Adrenal gland (tissue), 5 donors: ENCODE results near the gene TMEM229A.

Source experiments
- POLR2A ChIP-seq, 2 donors: fragments of 450-650 bp; IDR thresholded peaks; one replicate each; pipeline ENCODE4 v1.6.1; 2017; ENCODE audit warnings: antibody characterized with exemption in 2 of 2, mild to moderate bottlenecking in 2 of 2, moderate library complexity in 1 of 2
- TF ChIP-seq, protein P1 (sequence below), 6 experiments: fragments of 450-650 bp in 4 of 6; fragments of 200-600 bp in 2 of 6; sonication (generic) in 1 of 6; IDR thresholded peaks; 1 replicate in 5 of 6; 2 replicates in 1 of 6; pipeline versions ENCODE4 v1.5.1 to v1.8.0; 2016 to 2021; ENCODE audit warnings: antibody characterized with exemption in 6 of 6, mild to moderate bottlenecking in 2 of 6, moderate library complexity in 1 of 6
- donor health status: DM: no; HTN: no; CAD: no.

DNA sequence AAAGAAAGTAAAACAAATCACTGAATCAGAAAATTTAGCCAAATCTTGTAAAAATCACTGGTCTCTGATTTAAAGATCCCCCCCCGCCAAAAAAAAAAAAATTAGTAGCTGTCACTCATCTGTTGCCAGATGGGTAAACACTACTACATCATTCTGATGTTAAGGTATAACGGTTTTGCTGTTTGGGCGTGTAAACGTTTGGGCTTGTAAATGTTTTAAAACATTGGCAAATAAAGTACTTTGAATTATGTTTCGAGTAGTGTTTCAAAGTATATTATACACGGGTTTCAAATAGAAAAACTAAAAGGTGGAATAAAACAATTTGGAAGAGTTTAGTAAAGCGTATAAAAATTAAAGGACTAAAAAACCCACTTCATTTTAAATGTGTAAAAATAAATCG is 1.5 kb downstream of the TMEM229A start:
- TF ChIP-seq, protein P1, sequence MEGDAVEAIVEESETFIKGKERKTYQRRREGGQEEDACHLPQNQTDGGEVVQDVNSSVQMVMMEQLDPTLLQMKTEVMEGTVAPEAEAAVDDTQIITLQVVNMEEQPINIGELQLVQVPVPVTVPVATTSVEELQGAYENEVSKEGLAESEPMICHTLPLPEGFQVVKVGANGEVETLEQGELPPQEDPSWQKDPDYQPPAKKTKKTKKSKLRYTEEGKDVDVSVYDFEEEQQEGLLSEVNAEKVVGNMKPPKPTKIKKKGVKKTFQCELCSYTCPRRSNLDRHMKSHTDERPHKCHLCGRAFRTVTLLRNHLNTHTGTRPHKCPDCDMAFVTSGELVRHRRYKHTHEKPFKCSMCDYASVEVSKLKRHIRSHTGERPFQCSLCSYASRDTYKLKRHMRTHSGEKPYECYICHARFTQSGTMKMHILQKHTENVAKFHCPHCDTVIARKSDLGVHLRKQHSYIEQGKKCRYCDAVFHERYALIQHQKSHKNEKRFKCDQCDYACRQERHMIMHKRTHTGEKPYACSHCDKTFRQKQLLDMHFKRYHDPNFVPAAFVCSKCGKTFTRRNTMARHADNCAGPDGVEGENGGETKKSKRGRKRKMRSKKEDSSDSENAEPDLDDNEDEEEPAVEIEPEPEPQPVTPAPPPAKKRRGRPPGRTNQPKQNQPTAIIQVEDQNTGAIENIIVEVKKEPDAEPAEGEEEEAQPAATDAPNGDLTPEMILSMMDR (IDR thresholded peaks at IDR 0.05), result no peak
- TF ChIP-seq POLR2A (IDR thresholded peaks at IDR 0.05), result no peak
